HG03469 (cell line): ENCODE results near the gene EXO5.
"Not testable (repeated sequence)": the region's sequence is repeated elsewhere in the genome, so short reads cannot be mapped to it uniquely, and the experiment has no call there.

Experiments
- ATAC-seq: cut with Tn5 transposase; IDR thresholded peaks from one replicate; pipeline ENCODE4 v1.9.1; 2021; ENCODE audit warnings: mild to moderate bottlenecking, moderate library complexity, moderate number of reproducible peaks; ENCODE audit not compliant: unreplicated experiment

EXO5 gene

DNA sequence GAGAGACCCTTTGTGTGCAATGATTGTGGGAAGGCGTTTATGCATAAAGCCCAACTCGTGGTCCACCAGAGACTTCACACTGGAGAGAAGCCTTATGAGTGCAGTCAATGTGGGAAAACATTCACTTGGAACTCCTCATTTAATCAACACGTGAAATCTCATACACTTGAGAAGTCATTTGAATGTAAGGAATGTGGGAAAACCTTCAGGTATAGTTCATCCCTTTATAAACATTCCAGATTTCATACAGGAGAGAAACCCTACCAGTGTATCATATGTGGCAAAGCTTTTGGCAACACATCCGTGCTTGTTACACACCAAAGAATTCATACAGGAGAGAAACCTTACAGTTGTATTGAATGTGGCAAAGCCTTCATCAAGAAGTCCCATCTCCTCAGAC lies 38.4 kb downstream of the EXO5 start:
- ATAC-seq, result no peak

- ATAC-seq, result no peak
Observed at GRCh38 chr1:40553017-40553416, 44.5 kb downstream of the EXO5 start.

- not testable (repeated sequence) for ATAC-seq
Observed at GRCh38 chr1:40554807-40555206, 46.2 kb downstream of the EXO5 start.

DNA sequence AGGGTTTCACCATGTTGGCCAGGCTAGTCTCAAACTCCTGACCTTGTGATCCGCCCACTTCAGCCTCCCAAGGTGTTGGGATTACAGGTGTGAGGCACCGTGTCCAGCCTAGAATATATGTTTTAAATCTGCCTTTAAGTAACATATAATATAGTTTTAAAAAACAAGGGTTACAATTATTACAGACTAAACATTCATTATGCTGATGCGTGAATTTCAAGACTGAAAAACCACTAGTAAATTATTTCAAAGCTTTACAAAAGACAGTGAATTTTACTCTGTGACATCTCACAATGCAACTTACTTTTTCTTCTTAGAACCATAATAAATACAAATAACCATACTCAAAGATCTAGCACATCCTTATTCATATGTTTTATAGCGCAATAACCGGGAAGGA lies 47.6 kb downstream of the EXO5 start:
- no peak for ATAC-seq

GRCh38 chr1:40558241-40558640 lies 49.7 kb downstream of the EXO5 start:
- ATAC-seq, result not testable (repeated sequence)

- ATAC-seq, result no peak
Observed at GRCh38 chr1:40562185-40562584, 53.6 kb downstream of the EXO5 start.

DNA sequence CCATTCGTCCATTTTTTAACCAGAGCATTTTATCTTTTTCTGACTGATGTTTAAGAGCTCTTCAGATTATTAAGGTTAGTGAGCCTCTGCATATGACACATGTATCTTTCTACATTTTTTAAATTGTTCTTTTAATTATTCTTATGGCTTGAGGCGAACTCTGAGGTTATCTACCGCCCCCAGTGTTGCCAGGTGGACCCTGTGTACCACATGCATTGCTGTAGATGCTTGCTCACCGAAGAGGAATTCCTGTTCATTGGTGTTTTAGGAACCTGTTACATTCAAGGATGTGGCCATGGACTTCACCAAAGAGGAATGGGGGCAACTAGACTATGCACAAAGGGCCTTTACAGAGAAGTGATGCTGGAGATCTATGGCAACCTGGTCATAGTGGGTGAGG lies 54.7 kb downstream of the EXO5 start:
- ATAC-seq, result no peak

GRCh38 chr1:40564506-40564905 lies 55.9 kb downstream of the EXO5 start:
- ATAC-seq, result no peak

- ATAC-seq, result no peak
Observed at GRCh38 chr1:40564913-40565312, 56.3 kb downstream of the EXO5 start.
